H9 (cell line): Measurements from ENCODE around the gene TRIM56. TPM values are rescaled to one million over a fixed set of nuclear protein-coding genes. Genes with fewer than 3 reads are reported as not detected.

Source experiments
- DNase-seq: peaks from one replicate; pipeline ENCODE4 v3.0.0-alpha.2; 2017
- H2AFZ ChIP-seq: one replicate; pipeline ENCODE4 v1.6.1; 2013; ENCODE audit warnings: mild to moderate bottlenecking, low read length, control low read depth, moderate library complexity
- H2AK5ac ChIP-seq: 2 replicates; pipeline ENCODE4 v1.6.1; 2013; ENCODE audit warnings: low read length, control low read depth, mixed read lengths; ENCODE audit not compliant: insufficient read length
- H2BK120ac ChIP-seq: one replicate; pipeline ENCODE4 v1.6.1; 2013; ENCODE audit warnings: low read depth, mild to moderate bottlenecking, low read length, control low read depth, inconsistent platforms; ENCODE audit not compliant: poor library complexity, severe bottlenecking
- H2BK12ac ChIP-seq: 2 replicates; pipeline ENCODE4 v1.6.1; 2013; ENCODE audit warnings: low read length, control low read depth, mixed read lengths, low read depth; ENCODE audit not compliant: insufficient read length
- H2BK15ac ChIP-seq: 2 replicates; pipeline ENCODE4 v1.6.1; 2013; ENCODE audit warnings: low read depth, low read length, control low read depth
- H2BK20ac ChIP-seq: one replicate; pipeline ENCODE4 v1.6.1; 2013; ENCODE audit warnings: low read depth, mild to moderate bottlenecking, low read length, control low read depth, inconsistent platforms; ENCODE audit not compliant: poor library complexity, severe bottlenecking
- H2BK5ac ChIP-seq: 2 replicates; pipeline ENCODE4 v1.6.1; 2013; ENCODE audit warnings: low read length, control low read depth, mixed read lengths; ENCODE audit not compliant: insufficient read length
- H3K14ac ChIP-seq: 2 replicates; pipeline ENCODE4 v1.6.1; 2013; ENCODE audit warnings: low read length, control low read depth; ENCODE audit not compliant: insufficient read depth
- H3K18ac ChIP-seq: 2 replicates; pipeline ENCODE4 v1.6.1; 2013; ENCODE audit warnings: low read depth, mild to moderate bottlenecking, mixed read lengths, low read length, control low read depth; ENCODE audit not compliant: insufficient read length
- H3K23ac ChIP-seq: 2 replicates; pipeline ENCODE4 v1.6.1; 2013; ENCODE audit warnings: low read length, control low read depth, mixed read lengths, low read depth; ENCODE audit not compliant: insufficient read length
- H3K23me2 ChIP-seq: 2 replicates; pipeline ENCODE4 v1.6.1; 2013; ENCODE audit warnings: low read depth, mild to moderate bottlenecking, mixed read lengths, low read length, control low read depth; ENCODE audit not compliant: insufficient read length, poor library complexity, severe bottlenecking
- H3K27ac ChIP-seq: 2 replicates; pipeline ENCODE4 v1.5.1; 2013; ENCODE audit warnings: low read length, control low read depth, mixed read lengths, low read depth; ENCODE audit not compliant: insufficient read length
- H3K27me3 ChIP-seq: 2 replicates; pipeline ENCODE4 v1.6.1; 2013; ENCODE audit warnings: low read length, control low read depth, inconsistent platforms; ENCODE audit not compliant: insufficient read depth
- H3K4ac ChIP-seq: 2 replicates; pipeline ENCODE4 v1.6.1; 2013; ENCODE audit warnings: low read depth, mild to moderate bottlenecking, control low read depth, inconsistent platforms, low read length, moderate library complexity
- H3K4me1 ChIP-seq: 2 replicates; pipeline ENCODE4 v1.6.1; 2013; ENCODE audit warnings: low read length, control low read depth, inconsistent platforms; ENCODE audit not compliant: insufficient read depth
- H3K4me2 ChIP-seq: 2 replicates; pipeline ENCODE4 v1.6.1; 2013; ENCODE audit warnings: low read length, control low read depth, mixed read lengths; ENCODE audit not compliant: insufficient read length, insufficient read depth
- H3K56ac ChIP-seq: 2 replicates; pipeline ENCODE4 v1.6.1; 2013; ENCODE audit warnings: low read depth, mild to moderate bottlenecking, mixed read lengths, low read length, control low read depth; ENCODE audit not compliant: insufficient read length
- H3K79me1 ChIP-seq: 2 replicates; pipeline ENCODE4 v1.6.1; 2013; ENCODE audit warnings: low read depth, mild to moderate bottlenecking, moderate library complexity, low read length, control low read depth, inconsistent platforms; ENCODE audit not compliant: insufficient read depth, poor library complexity, severe bottlenecking
- H3K79me2 ChIP-seq: 2 replicates; pipeline ENCODE4 v1.6.1; 2013; ENCODE audit warnings: low read length, control low read depth, inconsistent platforms; ENCODE audit not compliant: insufficient read depth
- H3K9ac ChIP-seq: 2 replicates; pipeline ENCODE4 v1.6.1; 2013; ENCODE audit warnings: low read length, control low read depth, mixed read lengths; ENCODE audit not compliant: insufficient read length; ENCODE audit errors: extremely low read depth
- H3K9me3 ChIP-seq: one replicate; pipeline ENCODE4 v1.6.1; 2013; ENCODE audit warnings: low read depth, low read length, inconsistent platforms; ENCODE audit not compliant: control insufficient read depth
- H3T11ph ChIP-seq: one replicate; pipeline ENCODE4 v1.6.1; 2013; ENCODE audit warnings: mild to moderate bottlenecking, low read length, control low read depth, inconsistent platforms
- H4K20me1 ChIP-seq: one replicate; pipeline ENCODE4 v1.6.1; 2013; ENCODE audit not compliant: control insufficient read depth, insufficient read length, insufficient read depth
- H4K5ac ChIP-seq: 2 replicates; pipeline ENCODE4 v1.6.1; 2013; ENCODE audit warnings: low read depth, mild to moderate bottlenecking, mixed read lengths, low read length, control low read depth; ENCODE audit not compliant: insufficient read length
- H4K8ac ChIP-seq: replicated peaks from 2 replicates; pipeline ENCODE4 v1.6.1; 2013; ENCODE audit warnings: low read length, control low read depth, mixed read lengths, low read depth; ENCODE audit not compliant: insufficient read length
- H4K91ac ChIP-seq: 2 replicates; pipeline ENCODE4 v1.6.1; 2013; ENCODE audit warnings: low read depth, mild to moderate bottlenecking, moderate library complexity, mixed read lengths, low read length, control low read depth; ENCODE audit not compliant: insufficient read length
- H3K27ac Mint-ChIP-seq, 3 experiments: 2 replicates in 2 of 3; 3 replicates in 1 of 3; pipeline ENCODE4 v1.8.0; 2020 to 2021; ENCODE audit warnings: mixed read lengths in 3 of 3, mild to moderate bottlenecking in 1 of 3, moderate library complexity in 1 of 3
- H3K27me3 Mint-ChIP-seq: 2 replicates; pipeline ENCODE4 v1.8.0; 2021; ENCODE audit warnings: low read depth, mild to moderate bottlenecking, moderate library complexity, mixed read lengths
- H3K36me3 Mint-ChIP-seq, 3 experiments: 2 replicates in 2 of 3; 3 replicates in 1 of 3; pipeline ENCODE4 v1.8.0; 2020 to 2021; ENCODE audit warnings: low read depth in 3 of 3, mixed read lengths in 3 of 3; ENCODE audit not compliant: insufficient read depth in 1 of 3
- H3K4me1 Mint-ChIP-seq, 2 experiments: 2 replicates each; pipeline ENCODE4 v1.8.0; 2020; ENCODE audit warnings: mixed read lengths in 2 of 2
- H3K4me3 Mint-ChIP-seq, 2 experiments: 2 replicates in 1 of 2; 3 replicates in 1 of 2; pipeline ENCODE4 v1.8.0; 2020 to 2021; ENCODE audit warnings: mild to moderate bottlenecking in 2 of 2, mixed read lengths in 2 of 2, moderate library complexity in 1 of 2
- H3K9me3 Mint-ChIP-seq, 2 experiments: 2 replicates in 1 of 2; 3 replicates in 1 of 2; pipeline ENCODE4 v1.8.0; 2020; ENCODE audit warnings: mild to moderate bottlenecking in 2 of 2, mixed read lengths in 2 of 2, moderate library complexity in 1 of 2
- WGBS: extraction: QIAGEN DNeasy Blood & Tissue Kit; methylation state at CpG from one replicate; pipeline ENCODE4 v1.1.7; 2013; ENCODE audit warnings: missing lambda C conversion rate, low lambda C conversion rate, mixed read lengths; ENCODE audit not compliant: insufficient read length; ENCODE audit errors: extremely low coverage; 5-methylcytosine and 5-hydroxymethylcytosine counted together
- total RNA-seq: library from RNA; stranded (reverse); gene quantifications from 2 replicates; pipeline ENCODE4 v1.2.1, GENCODE V29; 2021
- TF ChIP-seq, protein P1 (sequence below): fragments of 200-600 bp; sonication (generic); conservative IDR thresholded peaks from 3 replicates; pipeline ENCODE4 v1.8.0; 2021; ENCODE audit warnings: antibody characterized with exemption, mild to moderate bottlenecking

Gene TRIM56
- total RNA-seq, 1 experiment from 2014 or later, result 21.8 TPM

DNA sequence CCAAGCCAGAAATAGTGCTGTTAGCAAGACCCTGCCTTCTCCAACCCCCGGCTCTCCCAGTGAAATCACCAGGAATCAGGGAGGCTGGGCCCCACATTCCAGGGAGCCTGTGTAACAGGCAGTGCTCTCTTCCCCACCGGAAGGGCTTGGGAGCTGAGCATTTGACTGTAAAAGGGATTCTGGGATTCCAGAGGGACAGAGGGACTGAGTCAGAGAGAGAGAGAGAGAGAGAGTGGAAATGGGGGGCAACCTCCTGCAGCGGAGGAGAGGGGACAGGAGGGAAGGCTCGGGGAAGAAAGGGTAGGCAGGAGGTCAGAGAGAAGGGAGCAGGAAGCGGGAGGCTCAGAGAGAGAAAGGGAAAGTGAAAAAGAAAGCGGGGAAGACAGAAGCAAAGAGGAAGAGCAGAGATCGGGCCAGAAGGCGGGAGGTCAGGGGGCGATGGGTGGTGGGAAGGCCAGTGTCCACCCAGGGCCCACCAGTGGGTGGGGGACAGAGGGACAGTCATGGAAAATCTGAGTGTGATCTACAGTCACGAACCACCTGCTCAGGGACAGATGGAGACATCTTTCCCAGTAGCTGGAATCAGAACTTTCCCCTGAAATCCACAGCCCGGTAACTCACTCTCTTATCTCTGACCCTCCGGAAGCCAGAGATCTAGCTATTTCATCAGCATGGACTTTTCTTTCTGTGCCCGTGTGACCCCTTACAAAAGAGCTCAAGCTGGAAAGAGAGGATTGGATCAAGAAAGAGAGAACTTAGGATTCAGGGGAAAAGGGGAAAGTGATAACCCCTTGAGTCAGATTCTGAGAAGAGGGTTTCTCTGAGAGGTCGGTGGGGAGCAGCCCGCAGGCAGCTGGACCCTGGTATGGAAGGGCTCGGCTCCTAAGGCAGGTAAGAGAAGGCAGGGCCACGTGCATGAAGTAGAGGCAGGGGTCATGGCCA lies 37.0 kb downstream of the TRIM56 start:
- Histone ChIP-seq H3K27ac (peak overlapping the region; percentile 73), H3T11ph (no peak overlapping the region), H3K9ac (no peak overlapping the region), H3K56ac (no peak overlapping the region), H3K79me2 (no peaks in the 10 kb centered on the region), H3K4ac (no peak overlapping the region), H3K4me2 (peak overlapping the region; percentile 3), H4K5ac (no peak overlapping the region), H3K79me1 (no peaks in the 10 kb centered on the region), H4K91ac (no peak overlapping the region), H3K18ac (peak overlapping the region; percentile 77), H2BK5ac (no peak overlapping the region), H3K27me3 (no peaks in the 10 kb centered on the region), H2BK15ac (no peak overlapping the region), H3K9me3 (no peaks in the 10 kb centered on the region), H4K20me1 (no peaks in the 10 kb centered on the region), H2BK20ac (no peak overlapping the region), H2BK120ac (no peak overlapping the region), H3K4me1 (peaks cover 11% of the 10 kb centered on the region; the same call in 1 of the 2 replicates), H3K23me2 (no peaks in the 10 kb centered on the region), H2BK12ac (peak overlapping the region; percentile 96), H3K23ac (no peak overlapping the region), H4K8ac (no peak overlapping the region), H2AK5ac (no peak overlapping the region), H3K14ac (peak overlapping the region; percentile 18; the same call in 1 of the 2 replicates), H2AFZ (peak overlapping the region; percentile 75)
- peaks cover 0 to 5% (median 3%) of the 10 kb centered on the region in 3 experiments; a peak in 3 of 7 replicates for H3K36me3 Mint-ChIP-seq
- H3K4me3 Mint-ChIP-seq, result peak overlapping the region; percentile 33 to 38; a peak in 2 of 5 replicates
- H3K9me3 Mint-ChIP-seq, result peaks cover 6 to 7% of the 10 kb centered on the region in 2 experiments; a peak in 3 of 5 replicates
- no CpG with 5 or more reads among the region's 17 CpGs for WGBS
- H3K27ac Mint-ChIP-seq, result peak overlapping the region; percentile 25 to 94 (median 78)
- DNase-seq, result peak; percentile 76
- peaks cover 3% of the 10 kb centered on the region for H3K27me3 Mint-ChIP-seq
- peaks cover 39 to 47% of the 10 kb centered on the region in 2 experiments for H3K4me1 Mint-ChIP-seq
- TF ChIP-seq, protein P1, sequence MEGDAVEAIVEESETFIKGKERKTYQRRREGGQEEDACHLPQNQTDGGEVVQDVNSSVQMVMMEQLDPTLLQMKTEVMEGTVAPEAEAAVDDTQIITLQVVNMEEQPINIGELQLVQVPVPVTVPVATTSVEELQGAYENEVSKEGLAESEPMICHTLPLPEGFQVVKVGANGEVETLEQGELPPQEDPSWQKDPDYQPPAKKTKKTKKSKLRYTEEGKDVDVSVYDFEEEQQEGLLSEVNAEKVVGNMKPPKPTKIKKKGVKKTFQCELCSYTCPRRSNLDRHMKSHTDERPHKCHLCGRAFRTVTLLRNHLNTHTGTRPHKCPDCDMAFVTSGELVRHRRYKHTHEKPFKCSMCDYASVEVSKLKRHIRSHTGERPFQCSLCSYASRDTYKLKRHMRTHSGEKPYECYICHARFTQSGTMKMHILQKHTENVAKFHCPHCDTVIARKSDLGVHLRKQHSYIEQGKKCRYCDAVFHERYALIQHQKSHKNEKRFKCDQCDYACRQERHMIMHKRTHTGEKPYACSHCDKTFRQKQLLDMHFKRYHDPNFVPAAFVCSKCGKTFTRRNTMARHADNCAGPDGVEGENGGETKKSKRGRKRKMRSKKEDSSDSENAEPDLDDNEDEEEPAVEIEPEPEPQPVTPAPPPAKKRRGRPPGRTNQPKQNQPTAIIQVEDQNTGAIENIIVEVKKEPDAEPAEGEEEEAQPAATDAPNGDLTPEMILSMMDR, result no peak
